T-helper 1 cell treated with Interleukin-12 subunit alpha and Interleukin-12 subunit beta and Interleukin-4 antibody, amounts not matched to agents 30 μg/mL and 1 μg/mL, for 36 hours (primary cell): Measurements from ENCODE around the gene ZNF488.
"Not testable (repeated sequence)": the region's sequence is repeated elsewhere in the genome, so short reads cannot be mapped to it uniquely, and the experiment has no call there.

Experiments
- H3K27ac Mint-ChIP-seq: one replicate; pipeline ENCODE4 v1.8.0; 2021; ENCODE audit warnings: mild to moderate bottlenecking, mixed read lengths
- H3K27me3 Mint-ChIP-seq: one replicate; pipeline ENCODE4 v1.8.0; 2021; ENCODE audit warnings: low read depth, mixed read lengths
- H3K36me3 Mint-ChIP-seq: one replicate; pipeline ENCODE4 v1.8.0; 2021; ENCODE audit warnings: low read depth, mixed read lengths
- H3K4me1 Mint-ChIP-seq: one replicate; pipeline ENCODE4 v1.8.0; 2021; ENCODE audit warnings: low read depth, mixed read lengths
- H3K4me3 Mint-ChIP-seq: one replicate; pipeline ENCODE4 v1.8.0; 2021; ENCODE audit warnings: mild to moderate bottlenecking, moderate library complexity, mixed read lengths
- H3K9me3 Mint-ChIP-seq: one replicate; pipeline ENCODE4 v1.8.0; 2021; ENCODE audit warnings: mixed read lengths

The ZNF488 gene

DNA sequence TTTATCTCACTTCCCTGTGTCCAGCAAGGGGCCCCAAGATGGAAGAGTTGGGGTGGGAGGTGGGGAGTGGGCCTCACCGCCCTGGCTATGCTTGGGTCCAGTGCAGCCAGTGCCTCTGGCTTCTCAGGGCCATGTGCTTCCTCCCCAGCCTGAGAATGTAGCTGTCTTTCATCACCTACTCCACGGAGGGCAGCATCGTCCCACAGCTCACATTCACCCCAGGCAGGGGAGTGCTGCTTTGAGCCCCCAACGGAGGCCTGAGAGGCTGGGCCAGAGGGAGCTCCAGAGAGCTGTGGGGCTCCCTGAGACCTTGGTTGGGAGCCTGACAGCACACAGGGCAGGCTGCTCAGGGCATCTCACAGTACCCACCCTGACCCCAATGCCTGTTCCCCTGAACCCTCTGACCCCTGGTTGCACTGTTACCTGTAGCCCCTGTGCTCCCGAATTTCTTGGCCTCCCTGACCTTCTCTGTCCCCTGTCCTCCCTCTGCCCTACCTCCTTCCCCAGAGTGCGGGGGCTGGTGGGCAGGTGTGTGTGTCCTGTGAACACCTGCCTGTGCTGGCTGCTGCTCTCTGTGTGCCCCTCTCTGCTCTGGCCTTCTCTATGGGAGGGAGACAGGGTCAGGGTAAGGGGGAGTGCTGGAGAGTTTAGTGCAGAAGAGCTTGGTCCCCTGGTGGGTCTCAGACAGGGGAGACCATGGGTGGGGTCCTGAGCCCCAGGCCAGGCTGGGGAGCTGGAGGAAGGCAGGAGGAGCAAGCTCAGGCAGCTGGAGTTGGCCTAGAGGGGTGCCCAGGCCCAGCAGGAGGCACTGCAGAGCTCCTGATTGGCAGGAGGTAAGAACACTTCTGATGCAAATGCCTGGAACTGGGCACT is 19.6 kb upstream of the ZNF488 start:
- Mint-ChIP-seq H3K4me3 (no peak overlapping the region), H3K9me3 (no peaks in the 10 kb centered on the region), H3K27ac (no peak overlapping the region), H3K27me3 (peaks cover 3% of the 10 kb centered on the region), H3K36me3 (no peaks in the 10 kb centered on the region), H3K4me1 (no peaks in the 10 kb centered on the region)

DNA sequence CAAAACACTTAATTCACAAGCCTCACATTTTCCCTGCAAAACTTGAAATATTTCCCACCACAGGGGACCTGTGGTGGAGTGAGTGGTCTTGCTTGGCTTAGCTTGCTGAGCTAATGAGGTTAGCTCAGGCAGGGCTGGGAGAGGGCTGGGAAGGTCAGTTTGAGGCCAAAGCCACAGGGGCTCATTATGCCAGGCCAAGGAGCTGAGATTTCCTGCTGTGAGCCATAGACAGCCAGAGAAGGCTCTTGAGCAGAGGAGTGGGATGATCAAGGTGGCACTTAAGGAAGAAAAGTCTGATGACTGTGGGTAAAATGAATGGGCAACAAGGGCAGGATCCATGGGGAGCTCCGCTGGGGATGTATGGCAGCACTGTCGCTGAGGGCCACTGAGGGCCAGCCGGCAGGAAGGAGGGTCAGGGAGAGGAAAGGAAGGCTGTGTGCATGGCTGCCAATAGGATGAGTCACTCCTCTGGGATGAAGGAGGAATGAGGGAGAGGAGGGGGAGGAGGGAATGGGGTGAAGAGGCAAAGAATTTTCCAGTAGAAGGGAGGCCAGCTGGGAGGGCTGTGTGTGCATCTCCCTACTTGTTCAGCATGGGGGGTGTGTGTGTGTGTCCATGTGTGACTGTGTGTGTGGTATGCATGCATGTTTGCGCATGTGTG is 18.7 kb upstream of the ZNF488 start:
- Mint-ChIP-seq H3K9me3 (no peaks in the 10 kb centered on the region), H3K4me3 (no peak overlapping the region)

DNA sequence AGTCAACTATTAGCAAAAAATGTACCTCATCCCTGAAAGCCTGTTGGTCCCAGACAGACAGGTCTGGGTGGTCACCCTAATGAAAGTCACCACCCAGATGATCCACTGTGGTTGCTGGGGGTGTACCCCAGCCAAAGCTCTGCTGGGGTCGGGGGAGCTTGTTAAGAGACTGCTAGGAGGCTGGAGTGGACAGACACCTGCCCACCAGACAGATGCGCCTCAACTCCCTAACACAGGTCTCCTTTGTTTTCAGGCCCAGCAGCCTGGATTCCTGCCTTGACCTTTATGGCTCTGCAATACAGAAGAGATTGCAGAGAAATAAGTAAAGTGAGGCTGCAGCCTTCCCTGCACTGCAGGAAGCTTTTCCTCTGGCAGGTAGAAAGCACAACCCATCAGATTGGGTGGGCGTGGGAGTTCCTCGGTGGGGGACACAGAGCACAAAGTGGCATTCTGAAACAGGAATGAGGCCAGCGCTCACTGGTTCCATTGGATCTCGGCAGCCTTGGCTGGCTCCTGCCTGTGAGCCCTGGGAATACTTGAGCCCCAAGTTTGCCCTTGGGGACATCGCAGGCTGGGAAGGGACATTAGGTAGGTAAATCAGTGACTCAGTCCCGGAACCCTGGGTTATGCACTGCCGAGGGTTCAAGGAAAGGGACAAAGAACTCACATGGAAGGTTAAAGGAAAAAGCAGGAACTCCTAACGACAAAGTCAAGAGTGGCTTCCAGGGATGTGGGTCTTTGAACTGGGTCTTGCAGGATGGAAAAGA is 18.0 kb upstream of the ZNF488 start:
- peaks cover 10% of the 10 kb centered on the region for H3K27me3 Mint-ChIP-seq

More for the DNA sequence above, 18.7 kb upstream of the ZNF488 start:
- H3K27me3 Mint-ChIP-seq: peaks cover 10% of the 10 kb centered on the region
- H3K4me1 Mint-ChIP-seq: no peaks in the 10 kb centered on the region
- no peak overlapping the region for H3K27ac Mint-ChIP-seq
- H3K36me3 Mint-ChIP-seq: no peaks in the 10 kb centered on the region

DNA sequence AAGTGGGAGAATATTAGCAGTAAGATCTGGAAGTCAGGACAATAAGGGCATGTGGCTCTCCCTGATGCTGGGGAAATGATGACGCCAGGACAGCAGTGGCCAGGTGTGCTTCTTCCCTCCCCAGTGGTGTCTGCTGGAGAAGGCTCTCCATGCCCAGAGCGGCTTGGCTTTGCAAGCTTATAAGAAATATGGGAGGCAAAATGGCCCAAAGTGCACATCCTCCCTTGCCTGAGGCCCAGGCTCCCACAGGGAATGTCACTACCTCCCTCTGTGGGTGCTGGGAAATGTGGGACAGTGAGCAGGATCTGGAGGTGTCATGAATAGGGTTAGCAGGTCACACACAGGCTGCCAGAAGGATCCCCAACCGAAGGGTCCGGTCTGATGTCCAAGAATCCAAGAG is 17.1 kb upstream of the ZNF488 start:
- H3K36me3 Mint-ChIP-seq: no peaks in the 10 kb centered on the region
- H3K9me3 Mint-ChIP-seq: no peaks in the 10 kb centered on the region
- no peak overlapping the region for H3K4me3 Mint-ChIP-seq
- no peaks in the 10 kb centered on the region for H3K4me1 Mint-ChIP-seq
- no peak overlapping the region for H3K27ac Mint-ChIP-seq
- peaks cover 10% of the 10 kb centered on the region for H3K27me3 Mint-ChIP-seq

More for the DNA sequence above, 18.0 kb upstream of the ZNF488 start:
- Mint-ChIP-seq H3K27ac (no peak overlapping the region), H3K36me3 (no peaks in the 10 kb centered on the region), H3K9me3 (no peaks in the 10 kb centered on the region), H3K4me1 (no peaks in the 10 kb centered on the region), H3K4me3 (no peak overlapping the region)

DNA sequence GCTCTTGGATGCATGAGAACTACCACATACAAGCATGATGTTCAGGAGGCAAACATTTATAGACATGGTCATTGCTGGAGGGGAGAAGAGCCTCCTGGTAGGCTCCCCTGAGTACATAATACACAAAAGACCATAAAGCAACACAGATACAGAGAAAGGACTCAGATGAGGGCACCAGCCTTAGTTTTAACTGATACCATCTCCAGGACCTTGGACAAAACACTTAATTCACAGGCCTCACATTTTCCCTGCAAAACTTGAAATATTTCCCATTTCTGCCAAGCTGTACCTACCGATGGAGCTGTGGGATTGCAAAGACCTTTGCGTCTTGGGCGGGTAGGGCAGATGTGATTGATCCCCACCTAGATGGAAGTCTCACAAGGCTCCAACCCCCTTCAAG is 16.7 kb upstream of the ZNF488 start:
- Mint-ChIP-seq H3K4me3 (no peak overlapping the region), H3K9me3 (no peaks in the 10 kb centered on the region), H3K36me3 (no peaks in the 10 kb centered on the region), H3K27ac (no peak overlapping the region), H3K4me1 (no peaks in the 10 kb centered on the region), H3K27me3 (peaks cover 13% of the 10 kb centered on the region)

DNA sequence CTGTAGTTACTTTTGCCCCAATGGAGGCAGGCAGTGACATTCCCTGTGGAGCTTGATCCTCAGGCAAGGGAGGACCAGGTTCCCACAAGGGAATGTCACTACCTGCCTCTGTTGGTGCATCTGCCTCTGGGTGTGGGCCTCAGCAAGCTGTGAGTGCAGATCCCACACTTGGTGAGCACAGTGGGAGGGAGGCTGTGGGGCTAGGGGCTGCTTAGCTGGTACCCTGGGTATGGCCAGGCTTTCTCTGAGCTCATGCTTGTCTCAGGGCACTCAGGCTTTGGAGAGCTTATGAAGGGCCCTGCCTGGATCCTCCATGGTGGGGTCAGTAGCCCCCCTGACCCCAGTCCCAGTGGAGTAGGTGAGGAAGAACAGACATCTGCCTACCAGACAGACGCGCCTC is 16.2 kb upstream of the ZNF488 start:
- Mint-ChIP-seq H3K4me3 (no peak overlapping the region), H3K4me1 (no peaks in the 10 kb centered on the region), H3K9me3 (no peaks in the 10 kb centered on the region), H3K36me3 (no peaks in the 10 kb centered on the region), H3K27me3 (peaks cover 16% of the 10 kb centered on the region), H3K27ac (no peak overlapping the region)

DNA sequence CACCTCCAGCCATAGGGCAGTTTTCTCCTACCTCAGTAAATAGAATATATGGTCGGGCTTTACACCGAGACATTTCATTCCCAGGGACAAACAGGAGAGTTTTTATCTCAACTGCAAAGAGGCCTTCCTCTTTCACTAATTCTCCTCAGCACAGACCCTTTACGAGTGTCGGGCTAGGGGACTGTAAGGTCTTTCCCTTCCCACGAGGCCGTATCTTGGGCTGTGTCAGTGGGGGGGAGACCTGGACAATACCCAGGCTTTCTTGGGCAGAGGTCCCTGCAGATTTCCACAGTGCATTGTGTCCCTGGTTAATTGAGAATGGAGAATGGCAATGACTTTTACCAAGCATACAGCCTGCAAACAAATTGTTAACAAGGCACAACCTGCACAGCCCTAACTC is 13.2 kb upstream of the ZNF488 start:
- Mint-ChIP-seq H3K4me1 (no peaks in the 10 kb centered on the region), H3K27ac (no peak overlapping the region), H3K36me3 (no peaks in the 10 kb centered on the region), H3K9me3 (no peaks in the 10 kb centered on the region), H3K27me3 (peaks cover 36% of the 10 kb centered on the region), H3K4me3 (no peak overlapping the region)

DNA sequence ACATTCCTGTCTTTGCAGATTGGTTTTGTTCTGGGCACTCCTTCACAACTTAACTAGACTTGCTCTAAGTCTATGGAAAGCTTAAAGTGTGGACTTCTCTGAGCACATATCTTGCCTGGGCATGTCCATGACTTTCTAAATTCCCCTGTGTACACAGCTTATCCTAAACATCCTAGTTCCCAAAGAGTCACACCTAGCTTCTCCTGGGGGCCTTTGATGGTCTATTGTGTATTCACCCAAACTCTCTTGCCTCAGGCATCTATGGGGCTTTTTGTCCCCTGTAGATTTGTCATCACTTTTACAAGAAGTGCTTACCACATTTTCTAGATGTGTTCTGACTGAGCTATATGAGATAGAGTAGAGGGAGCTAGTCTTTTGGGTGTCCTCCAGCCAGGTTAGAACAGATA is 12.2 kb upstream of the ZNF488 start:
- Mint-ChIP-seq H3K27me3 (peaks cover 44% of the 10 kb centered on the region), H3K4me1 (no peaks in the 10 kb centered on the region), H3K4me3 (no peak overlapping the region), H3K9me3 (no peaks in the 10 kb centered on the region), H3K27ac (no peak overlapping the region), H3K36me3 (no peaks in the 10 kb centered on the region)

DNA sequence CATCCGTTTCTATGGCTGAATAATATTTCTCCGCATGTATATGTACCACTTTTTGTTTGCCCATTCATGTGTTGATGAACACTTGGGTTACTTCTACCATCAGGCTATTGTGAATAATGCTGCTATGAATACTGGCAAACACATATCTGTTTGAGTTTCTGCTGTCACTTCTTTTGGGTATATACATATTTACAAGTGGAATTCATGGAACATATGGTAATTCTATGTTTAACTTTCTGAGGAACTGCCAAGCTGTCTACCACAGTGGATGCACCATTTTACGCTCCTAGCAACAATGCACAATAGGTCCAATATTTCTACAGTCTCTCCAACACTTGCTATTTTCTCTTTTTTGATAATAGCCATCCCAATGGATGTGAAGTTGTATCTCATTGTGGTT is 5.5 kb upstream of the ZNF488 start:
- peaks cover 22% of the 10 kb centered on the region for H3K9me3 Mint-ChIP-seq
- peaks cover 55% of the 10 kb centered on the region for H3K27me3 Mint-ChIP-seq
- H3K4me1 Mint-ChIP-seq: peaks cover 3% of the 10 kb centered on the region
- no peak overlapping the region for H3K4me3 Mint-ChIP-seq
- H3K27ac Mint-ChIP-seq: no peak overlapping the region
- H3K36me3 Mint-ChIP-seq: peaks cover 7% of the 10 kb centered on the region

DNA sequence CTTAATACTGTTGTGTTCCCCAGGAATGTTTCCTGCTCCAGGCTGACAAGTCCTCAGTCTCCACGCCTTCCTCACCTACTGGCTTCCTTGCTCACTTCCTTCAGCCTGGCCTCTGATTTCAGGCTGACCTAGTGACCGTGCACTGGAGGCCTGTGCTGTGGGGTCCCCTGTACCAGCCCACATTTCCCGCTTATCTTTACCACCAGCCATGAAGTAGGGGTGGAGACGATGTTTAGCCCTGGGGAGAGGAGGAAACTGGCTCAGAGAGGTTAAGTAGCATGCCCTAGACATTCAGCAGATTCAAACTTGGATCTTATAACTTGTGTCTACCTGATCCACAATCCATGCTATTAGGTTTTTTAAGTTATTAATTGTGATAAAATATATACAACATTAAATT is 4.8 kb upstream of the ZNF488 start:
- H3K27me3 Mint-ChIP-seq: peaks cover 50% of the 10 kb centered on the region
- peaks cover 22% of the 10 kb centered on the region for H3K9me3 Mint-ChIP-seq
- H3K4me1 Mint-ChIP-seq: peaks cover 4% of the 10 kb centered on the region
- H3K4me3 Mint-ChIP-seq: no peak overlapping the region
- H3K36me3 Mint-ChIP-seq: peaks cover 7% of the 10 kb centered on the region
- no peak overlapping the region for H3K27ac Mint-ChIP-seq

DNA sequence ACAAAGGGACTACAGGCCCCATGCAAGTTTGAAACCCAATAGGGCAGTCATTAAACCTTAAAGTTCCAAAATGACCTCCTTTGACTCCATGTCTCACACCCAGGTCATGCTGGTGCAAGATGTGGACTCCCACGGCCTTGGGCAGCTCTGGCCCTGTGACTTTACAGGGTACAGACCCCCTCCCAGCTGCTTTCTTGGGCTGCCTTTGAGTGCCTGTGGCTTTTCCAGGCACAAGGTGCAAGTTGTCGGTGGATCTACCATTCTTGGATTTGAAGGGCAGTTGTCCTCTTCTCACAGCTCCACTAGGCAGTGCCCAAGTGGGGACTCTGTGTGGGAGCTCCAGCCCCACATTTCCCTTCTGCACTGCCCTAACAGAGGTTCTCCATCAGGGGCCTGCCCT is 2.0 kb upstream of the ZNF488 start:
- not testable (repeated sequence) for H3K4me3 Mint-ChIP-seq, H3K36me3 Mint-ChIP-seq, H3K27ac Mint-ChIP-seq, H3K4me1 Mint-ChIP-seq
- Mint-ChIP-seq H3K9me3 (peaks cover 22% of the 10 kb centered on the region), H3K27me3 (peaks cover 53% of the 10 kb centered on the region)

DNA sequence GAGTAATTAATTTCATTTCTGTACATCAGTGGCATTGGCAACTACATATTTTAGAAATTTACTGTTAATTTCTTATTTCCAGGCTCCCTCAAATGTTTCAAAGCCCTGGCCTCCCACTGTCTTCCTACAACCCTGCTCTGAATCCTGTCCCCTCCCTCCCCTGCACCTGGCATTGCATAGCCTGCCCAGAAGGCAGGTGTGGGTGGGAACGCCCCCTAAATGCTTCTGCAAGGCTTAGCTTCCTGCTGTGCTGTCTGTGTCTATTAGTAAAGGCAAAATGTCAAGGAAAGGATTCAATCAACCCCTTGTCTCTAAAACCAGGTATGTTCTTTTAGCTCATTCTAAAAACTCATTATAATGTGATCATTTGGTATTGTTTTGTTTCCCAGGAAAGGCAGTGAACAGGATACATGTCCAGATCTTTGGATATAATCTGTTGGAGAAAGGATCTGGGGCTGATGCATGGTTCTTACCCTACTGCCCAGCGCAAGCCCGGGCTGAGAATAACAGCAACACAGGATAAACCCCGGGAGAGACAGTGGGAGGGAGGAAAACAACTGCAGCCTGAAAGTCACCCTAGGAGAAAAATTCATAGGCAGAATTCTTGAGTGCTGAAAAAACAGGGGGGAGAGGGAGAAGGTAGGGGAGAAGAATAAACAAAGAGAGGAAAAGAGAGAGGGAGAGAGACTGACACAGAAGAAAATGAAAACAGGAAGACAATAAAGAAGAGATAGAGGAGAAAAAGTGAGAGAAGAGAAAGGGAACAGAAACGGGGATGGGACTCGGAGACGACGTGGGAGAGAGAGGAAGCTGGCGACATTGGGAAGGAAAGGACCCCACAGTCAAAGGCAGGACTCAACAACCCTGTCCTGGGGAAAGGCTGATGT is 589 bp downstream of the ZNF488 start:
- H3K27ac Mint-ChIP-seq: peak overlapping the region; percentile 42
- peaks cover 8% of the 10 kb centered on the region for H3K4me1 Mint-ChIP-seq
- peaks cover 7% of the 10 kb centered on the region for H3K36me3 Mint-ChIP-seq
- H3K9me3 Mint-ChIP-seq: peaks cover 22% of the 10 kb centered on the region
- H3K27me3 Mint-ChIP-seq: peaks cover 54% of the 10 kb centered on the region
- peak overlapping the region; percentile 92 for H3K4me3 Mint-ChIP-seq

DNA sequence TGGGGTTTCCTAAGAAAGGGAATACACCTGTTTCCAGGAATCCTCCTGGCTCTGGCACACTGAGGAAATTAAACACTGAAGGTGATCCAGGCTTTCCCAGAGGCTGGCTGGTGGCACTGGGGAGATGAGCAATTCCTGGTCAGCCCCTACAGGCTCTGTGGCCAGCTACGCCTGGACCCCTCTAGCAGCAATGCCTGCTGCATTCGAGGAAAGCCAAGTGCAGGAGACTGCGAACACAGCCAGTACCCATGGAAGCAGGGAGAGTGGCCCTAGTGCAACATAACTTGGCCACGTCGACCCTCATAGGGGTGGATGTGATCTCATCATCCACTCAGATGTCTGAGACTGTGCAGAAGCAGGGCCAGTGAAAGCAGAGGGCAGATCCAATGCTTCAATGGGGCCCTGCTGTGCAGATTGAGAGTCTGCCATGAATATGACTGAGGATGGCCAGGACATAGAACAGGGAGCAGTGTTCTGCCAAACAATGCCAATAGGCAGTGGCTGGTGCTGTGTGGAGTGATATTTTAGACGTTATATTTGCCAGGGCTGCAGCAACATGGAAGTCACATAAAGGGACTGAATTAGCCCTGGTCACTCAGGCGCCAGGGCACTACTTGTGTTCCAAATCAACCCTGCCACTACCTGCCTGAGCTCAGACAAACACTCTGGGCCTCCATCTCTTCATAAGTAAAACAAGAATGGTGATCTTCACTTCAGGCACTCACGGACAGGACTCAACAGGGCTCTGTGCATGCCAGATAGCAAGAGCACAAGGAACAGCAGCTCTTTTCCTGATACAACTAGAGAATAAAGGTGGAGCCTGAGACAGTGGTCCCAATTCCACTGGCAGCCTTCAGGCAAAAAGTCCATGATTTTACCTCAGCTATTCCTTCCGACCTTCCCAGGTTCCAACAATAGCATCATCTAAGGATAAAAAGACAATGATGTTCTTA is 2.4 kb downstream of the ZNF488 start:
- peaks cover 3% of the 10 kb centered on the region for H3K36me3 Mint-ChIP-seq
- H3K4me1 Mint-ChIP-seq: peaks cover 8% of the 10 kb centered on the region
- H3K4me3 Mint-ChIP-seq: no peak overlapping the region
- peaks cover 10% of the 10 kb centered on the region for H3K9me3 Mint-ChIP-seq
- H3K27me3 Mint-ChIP-seq: peaks cover 64% of the 10 kb centered on the region
- no peak overlapping the region for H3K27ac Mint-ChIP-seq
